SK-N-SH treated with all-trans-retinoic acid at 6 μM for 48 hours (cell line): ENCODE data around the gene DNMT3L.

Experiments used
- ARNTL ChIP-seq: fragments of 450-650 bp; formaldehyde crosslinking; IDR thresholded peaks from 2 replicates; pipeline ENCODE4 v1.5.0; 2020; ENCODE audit warnings: low read depth, mild to moderate bottlenecking, moderate library complexity, borderline replicate concordance
- BACH2 ChIP-seq: fragments of 250-450 bp; sonication (Bioruptor Pico); IDR thresholded peaks from 2 replicates; pipeline ENCODE4 v1.9.0; 2021; ENCODE audit warnings: mild to moderate bottlenecking, borderline replicate concordance
- RARB ChIP-seq: fragments of 250-450 bp; sonication (Bioruptor Pico); IDR thresholded peaks from 2 replicates; pipeline ENCODE4 v1.8.0; 2021; ENCODE audit warnings: mild to moderate bottlenecking, moderate library complexity
- SNAI2 ChIP-seq: fragments of 250-450 bp; sonication (Bioruptor Pico); IDR thresholded peaks from 2 replicates; pipeline ENCODE4 v1.5.0; 2020; ENCODE audit warnings: mild to moderate bottlenecking, moderate library complexity
- ZNF565 ChIP-seq: fragments of 450-650 bp; formaldehyde crosslinking; conservative IDR thresholded peaks from 2 replicates; pipeline ENCODE4 v1.5.0; 2020; ENCODE audit warnings: low read depth, mild to moderate bottlenecking, moderate library complexity

DNA sequence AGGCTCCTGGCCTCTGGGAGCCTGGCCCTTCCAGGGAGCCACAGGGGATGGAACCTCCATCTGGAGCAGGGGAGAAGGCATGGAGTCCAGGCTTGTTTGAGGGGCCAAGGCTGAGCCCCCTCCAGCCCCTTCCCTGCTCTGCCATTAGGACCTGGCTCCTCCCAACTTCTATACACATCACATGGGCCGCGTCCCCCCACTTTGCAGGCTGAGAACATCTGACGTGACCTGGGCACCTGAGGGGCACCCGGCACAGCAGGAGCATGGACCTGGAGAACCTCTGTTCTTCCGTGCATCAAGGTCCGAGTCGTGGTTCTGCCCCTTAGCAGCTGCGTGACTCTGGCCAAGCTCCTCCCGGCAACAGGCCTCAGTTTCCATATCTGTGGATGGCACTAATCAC, 20.1 kb upstream of the DNMT3L start:
- TF ChIP-seq RARB (CRISPR knock-in tag) (no peak), SNAI2 (CRISPR knock-in tag) (no peak), ARNTL (CRISPR knock-in tag) (no peak), BACH2 (CRISPR knock-in tag) (no peak), ZNF565 (CRISPR knock-in tag) (no peak)
